Suprapubic skin (tissue), 4 donors: ENCODE measurements around the gene OSBPL3. TPM values are rescaled to one million over a fixed set of nuclear protein-coding genes. Genes with fewer than 3 reads are reported as not detected.

Source experiments
- DNase-seq, 2 donors: peaks; one replicate each; pipeline ENCODE4 v3.0.0-alpha.2; 2019; ENCODE audit warnings: low spot score in 2 of 2
- H3K27ac ChIP-seq: fragments of 200-600 bp; sonication (generic); one replicate; pipeline ENCODE4 v1.5.1; 2019
- H3K27me3 ChIP-seq: fragments of 200-600 bp; sonication (generic); one replicate; pipeline ENCODE4 v1.5.1; 2019
- H3K36me3 ChIP-seq: fragments of 200-600 bp; sonication (generic); one replicate; pipeline ENCODE4 v1.5.1; 2019
- H3K4me1 ChIP-seq: fragments of 200-600 bp; sonication (generic); one replicate; pipeline ENCODE4 v1.5.1; 2019
- H3K4me3 ChIP-seq: fragments of 200-600 bp; sonication (generic); one replicate; pipeline ENCODE4 v1.5.1; 2019; ENCODE audit warnings: mild to moderate bottlenecking
- H3K9me3 ChIP-seq: fragments of 200-600 bp; sonication (generic); one replicate; pipeline ENCODE4 v1.5.1; 2019
- EP300 ChIP-seq: sonication (generic); formaldehyde crosslinking; IDR thresholded peaks from one replicate; pipeline ENCODE4 v1.6.1; 2017; ENCODE audit warnings: antibody characterized with exemption
- POLR2A ChIP-seq, 2 donors: fragments of 450-650 bp; IDR thresholded peaks; one replicate each; pipeline ENCODE4 v1.6.1; 2017; ENCODE audit warnings: antibody characterized with exemption in 2 of 2, mild to moderate bottlenecking in 2 of 2, moderate library complexity in 2 of 2
- POLR2AphosphoS5 ChIP-seq, 3 donors: sonication (generic); formaldehyde crosslinking; IDR thresholded peaks; one replicate each; pipeline ENCODE4 v1.6.1; 2017; ENCODE audit warnings: antibody characterized with exemption in 3 of 3
- WGBS: methylation state at CpG from one replicate; pipeline ENCODE4 v1.1.5; 2018; 5-methylcytosine and 5-hydroxymethylcytosine counted together
- total RNA-seq, 4 donors: library from RNA; depleted of rRNA; stranded (reverse); fragments of >200 nt; gene quantifications; one replicate each; pipeline ENCODE4 v1.1.0, GENCODE V29; 2016
- TF ChIP-seq, protein P1 (sequence below), 2 donors: fragments of 200-600 bp in 1 of 2; fragments of 450-650 bp in 1 of 2; sonication (generic) in 1 of 2; IDR thresholded peaks; one replicate each; pipeline ENCODE4 v1.5.1; 2016 to 2019; ENCODE audit warnings: antibody characterized with exemption in 2 of 2, mild to moderate bottlenecking in 1 of 2, moderate library complexity in 1 of 2

The OSBPL3 gene
- total RNA-seq, 4 donors from 2014 or later = 22.0 to 49.0 (median 27.3) TPM

DNA sequence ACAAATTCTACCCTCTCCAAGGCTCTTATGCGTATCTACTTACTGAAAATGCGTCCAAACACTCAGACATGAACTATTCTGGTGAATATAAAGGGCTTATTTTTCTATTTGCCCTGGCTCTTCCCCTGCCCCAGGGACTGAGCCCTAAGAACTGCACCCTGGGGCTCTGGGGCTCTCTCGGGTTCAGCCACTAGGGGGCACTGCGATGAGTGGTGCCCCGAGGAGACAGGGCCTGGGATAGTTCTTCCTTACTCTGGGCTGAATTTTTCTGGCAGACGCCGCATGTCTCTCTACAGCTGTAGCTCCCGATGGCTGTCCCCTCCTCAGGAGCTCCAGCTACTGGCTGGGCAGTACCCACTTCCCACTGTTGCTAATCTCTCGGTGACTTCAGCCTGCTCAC is 191.9 kb downstream of the OSBPL3 start:
- no peak for TF ChIP-seq EP300
- TF ChIP-seq, protein P1, sequence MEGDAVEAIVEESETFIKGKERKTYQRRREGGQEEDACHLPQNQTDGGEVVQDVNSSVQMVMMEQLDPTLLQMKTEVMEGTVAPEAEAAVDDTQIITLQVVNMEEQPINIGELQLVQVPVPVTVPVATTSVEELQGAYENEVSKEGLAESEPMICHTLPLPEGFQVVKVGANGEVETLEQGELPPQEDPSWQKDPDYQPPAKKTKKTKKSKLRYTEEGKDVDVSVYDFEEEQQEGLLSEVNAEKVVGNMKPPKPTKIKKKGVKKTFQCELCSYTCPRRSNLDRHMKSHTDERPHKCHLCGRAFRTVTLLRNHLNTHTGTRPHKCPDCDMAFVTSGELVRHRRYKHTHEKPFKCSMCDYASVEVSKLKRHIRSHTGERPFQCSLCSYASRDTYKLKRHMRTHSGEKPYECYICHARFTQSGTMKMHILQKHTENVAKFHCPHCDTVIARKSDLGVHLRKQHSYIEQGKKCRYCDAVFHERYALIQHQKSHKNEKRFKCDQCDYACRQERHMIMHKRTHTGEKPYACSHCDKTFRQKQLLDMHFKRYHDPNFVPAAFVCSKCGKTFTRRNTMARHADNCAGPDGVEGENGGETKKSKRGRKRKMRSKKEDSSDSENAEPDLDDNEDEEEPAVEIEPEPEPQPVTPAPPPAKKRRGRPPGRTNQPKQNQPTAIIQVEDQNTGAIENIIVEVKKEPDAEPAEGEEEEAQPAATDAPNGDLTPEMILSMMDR (IDR thresholded peaks at IDR 0.05) = peak in 1 of 2 donors; percentile 8
- WGBS = 94% methylated on average over 9 of the region's 9 CpGs
- DNase-seq = no peak
- no peaks in the 10 kb centered on the region for H3K27me3 ChIP-seq
- no peak overlapping the region for H3K27ac ChIP-seq
- H3K36me3 ChIP-seq = no peaks in the 10 kb centered on the region
- no peak overlapping the region for H3K4me3 ChIP-seq
- H3K4me1 ChIP-seq = no peaks in the 10 kb centered on the region
- no peaks in the 10 kb centered on the region for H3K9me3 ChIP-seq

DNA sequence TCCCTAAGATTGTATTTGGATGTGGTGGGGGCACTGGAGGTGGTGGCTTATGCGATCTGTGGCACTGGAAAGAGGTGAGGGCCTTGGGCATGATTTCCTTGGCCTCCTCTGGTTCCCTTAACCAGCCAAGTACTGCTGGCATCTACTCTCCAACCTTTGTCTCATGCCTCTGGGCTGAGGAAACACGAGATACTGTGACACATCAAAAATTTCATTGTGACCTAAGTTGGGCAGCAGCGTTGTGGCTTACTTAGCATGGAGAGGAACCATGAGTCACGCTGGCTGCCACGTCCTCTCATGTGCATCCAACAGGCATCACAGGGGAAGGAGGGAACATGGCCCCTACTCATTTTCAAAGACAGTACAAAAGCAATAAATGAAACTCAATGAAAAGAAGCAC is 193.0 kb downstream of the OSBPL3 start:
- TF ChIP-seq POLR2AphosphoS5 (IDR thresholded peaks at IDR 0.05) = peak in 1 of 3 donors; percentile 34
- TF ChIP-seq EP300 = no peak
- peak in 1 of 2 donors; percentile 78 for DNase-seq
- WGBS = 30% methylated on average over 5 of the region's 5 CpGs

DNA sequence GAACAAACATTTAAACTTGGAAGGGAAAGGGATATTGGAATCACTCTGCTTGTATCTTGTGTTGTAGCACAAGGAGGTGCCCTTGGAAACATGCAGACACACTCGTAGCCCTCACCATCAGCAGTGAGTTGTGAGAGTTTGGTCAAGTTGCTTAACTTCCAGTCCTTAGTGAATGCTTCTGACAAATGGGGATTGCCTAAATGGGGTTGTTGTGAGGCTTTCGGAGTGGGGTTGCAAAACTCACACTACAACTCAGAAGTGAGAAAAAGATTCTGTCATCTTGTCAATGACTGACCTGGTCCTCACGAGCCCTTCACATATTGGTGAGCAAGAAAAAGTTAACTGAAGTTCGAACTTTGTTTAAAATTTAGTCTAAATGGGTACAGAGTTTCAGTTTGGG is 193.7 kb downstream of the OSBPL3 start:
- H3K36me3 ChIP-seq = no peaks in the 10 kb centered on the region

More for the DNA sequence above, 193.0 kb downstream of the OSBPL3 start:
- Histone ChIP-seq H3K4me1 (no peaks in the 10 kb centered on the region), H3K27ac (no peak overlapping the region), H3K4me3 (no peak overlapping the region), H3K27me3 (no peaks in the 10 kb centered on the region), H3K36me3 (no peaks in the 10 kb centered on the region), H3K9me3 (no peaks in the 10 kb centered on the region)

DNA sequence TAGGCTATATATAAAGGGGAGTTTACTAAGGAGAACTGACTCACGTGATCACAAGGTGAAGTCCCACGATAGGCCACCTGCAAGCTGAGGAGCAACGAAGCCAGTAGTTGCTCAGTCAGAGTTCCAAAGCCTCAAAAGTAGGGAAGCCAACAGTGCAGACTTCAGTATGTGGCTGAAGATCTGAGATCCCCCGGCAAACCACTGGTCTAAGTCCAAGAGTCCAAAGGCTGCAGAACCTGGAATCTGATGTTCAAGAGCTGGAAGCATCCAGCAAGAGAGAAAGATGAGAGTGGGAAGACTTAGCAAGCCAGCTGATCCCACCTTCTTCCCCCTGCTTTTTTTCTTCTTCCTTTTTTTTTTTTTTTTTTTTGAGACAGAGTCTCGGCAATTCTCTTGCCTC is 195.7 kb downstream of the OSBPL3 start:
- TF ChIP-seq POLR2A (IDR thresholded peaks at IDR 0.05) = no peak
- TF ChIP-seq EP300 = no peak
- TF ChIP-seq POLR2AphosphoS5 (IDR thresholded peaks at IDR 0.05) = no peak
- TF ChIP-seq, protein P1 (IDR thresholded peaks at IDR 0.05) = no peak
- H3K27me3 ChIP-seq = no peaks in the 10 kb centered on the region
- no peak overlapping the region for H3K27ac ChIP-seq
- H3K4me3 ChIP-seq = no peak overlapping the region
- no peak for DNase-seq
- peaks cover 4% of the 10 kb centered on the region for H3K4me1 ChIP-seq
- 88% methylated on average over 5 of the region's 5 CpGs for WGBS
- H3K36me3 ChIP-seq = no peaks in the 10 kb centered on the region
- H3K9me3 ChIP-seq = no peaks in the 10 kb centered on the region

More for the DNA sequence above, 193.7 kb downstream of the OSBPL3 start:
- TF ChIP-seq EP300 (no peak), POLR2A (IDR thresholded peaks at IDR 0.05) (no peak), POLR2AphosphoS5 (IDR thresholded peaks at IDR 0.05) (no peak)
- TF ChIP-seq, protein P1 (IDR thresholded peaks at IDR 0.05) = no peak
- Histone ChIP-seq H3K27ac (no peak overlapping the region), H3K27me3 (no peaks in the 10 kb centered on the region), H3K9me3 (no peaks in the 10 kb centered on the region), H3K4me1 (no peaks in the 10 kb centered on the region), H3K4me3 (no peak overlapping the region)
- 90% methylated on average over 4 of the region's 4 CpGs for WGBS
- DNase-seq = no peak

DNA sequence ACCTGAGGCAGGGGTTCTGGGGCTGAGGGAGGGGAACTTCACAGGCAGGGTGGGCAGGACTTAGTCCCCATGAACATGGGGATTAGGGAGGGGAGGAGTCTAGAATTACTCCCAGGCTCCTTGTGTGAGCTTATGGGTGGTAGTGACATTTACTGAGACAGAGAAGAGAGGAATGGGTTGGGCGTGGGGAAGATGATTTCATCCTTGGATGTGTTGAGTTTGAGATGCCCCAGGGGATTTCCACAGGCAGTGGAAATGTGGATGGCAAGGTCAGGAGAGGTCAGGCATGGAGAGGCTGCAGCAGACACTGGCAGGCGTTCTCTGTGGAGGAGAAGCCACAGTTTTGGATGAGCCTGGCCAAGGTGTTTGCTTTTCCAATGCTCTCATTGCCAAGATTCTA is 196.3 kb downstream of the OSBPL3 start:
- H3K9me3 ChIP-seq = no peaks in the 10 kb centered on the region

More for the DNA sequence above, 196.3 kb downstream of the OSBPL3 start:
- 61% methylated on average over 2 of the region's 2 CpGs for WGBS
- H3K4me3 ChIP-seq = no peak overlapping the region
- no peaks in the 10 kb centered on the region for H3K27me3 ChIP-seq
- H3K27ac ChIP-seq = no peak overlapping the region
- DNase-seq = no peak
- H3K4me1 ChIP-seq = peaks cover 4% of the 10 kb centered on the region
- no peaks in the 10 kb centered on the region for H3K36me3 ChIP-seq
- TF ChIP-seq, protein P1 (IDR thresholded peaks at IDR 0.05) = no peak
- TF ChIP-seq EP300 (no peak), POLR2AphosphoS5 (IDR thresholded peaks at IDR 0.05) (no peak), POLR2A (IDR thresholded peaks at IDR 0.05) (no peak)
